Choroid plexus epithelial cell (primary cell): ENCODE results near the gene RBMS3.
A peak's percentile ranks its signal among the peaks of the same experiment; 100 is the strongest.

Source experiments
- DNase-seq: peaks from one replicate; pipeline ENCODE4 v3.0.0-alpha.2; 2010; ENCODE audit warnings: low read depth
- H3K4me3 ChIP-seq: 2 replicates; pipeline ENCODE4 v1.5.1; 2011; ENCODE audit warnings: low read depth, mild to moderate bottlenecking, control low read depth, low read length, moderate library complexity
- CTCF ChIP-seq: conservative IDR thresholded peaks from 2 replicates; pipeline ENCODE4 v1.5.1; 2011; ENCODE audit warnings: low read depth, mild to moderate bottlenecking, control low read depth, inconsistent platforms, low read length, moderate library complexity

RBMS3 gene

GRCh38 chr3:29829340-29829739, 548.5 kb downstream of the RBMS3 start:
- no peak for TF ChIP-seq CTCF
- no peak for DNase-seq
- H3K4me3 ChIP-seq, result no peak overlapping the region

- peak; percentile 29 for TF ChIP-seq CTCF
- DNase-seq, result peak; percentile 7
- H3K4me3 ChIP-seq, result no peak overlapping the region
Observed at GRCh38 chr3:29850641-29851040, 569.8 kb downstream of the RBMS3 start.

GRCh38 chr3:29852767-29853166, 571.9 kb downstream of the RBMS3 start:
- DNase-seq, result no peak
- H3K4me3 ChIP-seq, result no peak overlapping the region
- no peak for TF ChIP-seq CTCF

- H3K4me3 ChIP-seq, result no peak overlapping the region
- peak; percentile 5 for DNase-seq
- no peak for TF ChIP-seq CTCF
Observed at GRCh38 chr3:29853841-29854397, 573.0 kb downstream of the RBMS3 start.

- TF ChIP-seq CTCF, result no peak
- H3K4me3 ChIP-seq, result no peak overlapping the region
Observed at GRCh38 chr3:29854821-29855220, 574.0 kb downstream of the RBMS3 start.

GRCh38 chr3:29859726-29860270, 578.9 kb downstream of the RBMS3 start:
- no peak for TF ChIP-seq CTCF
- H3K4me3 ChIP-seq, result no peak overlapping the region
- DNase-seq, result no peak

More at GRCh38 chr3:29854821-29855220, 574.0 kb downstream of the RBMS3 start:
- no peak for DNase-seq

GRCh38 chr3:29864809-29865208, 583.9 kb downstream of the RBMS3 start:
- TF ChIP-seq CTCF, result no peak
- H3K4me3 ChIP-seq, result no peak overlapping the region
- no peak for DNase-seq
